H1 (cell line): ENCODE data around the gene NSA2. TPM values are rescaled to one million over a fixed set of nuclear protein-coding genes. Genes with fewer than 3 reads are reported as not detected.

Experiments used
- CTCF ChIA-PET: fragments of 300-600 bp; sonication (Branson Sonifier 250); formaldehyde crosslinking; loops from one replicate; lab custom pipeline; 2021; ENCODE audit not compliant: partially characterized antibody; lab: Charles Lee
- POLR2A ChIA-PET: fragments of 300-600 bp; sonication (Branson Sonifier 250); formaldehyde crosslinking; loops from one replicate; lab custom pipeline; 2021; ENCODE audit warnings: inconsistent platforms; ENCODE audit not compliant: partially characterized antibody; lab: Charles Lee
- DNase-seq, 2 experiments: peaks; one replicate each; pipeline versions ENCODE4 v3.0.0 to v3.0.0-alpha.2; 2010 to 2022; ENCODE audit warnings: low spot score in 2 of 2, low read depth in 1 of 2, mixed read lengths in 1 of 2
- FAIRE-seq: peaks from 2 replicates; lab custom pipeline; 2011; peaks lifted over from hg19 to GRCh38; lab: Jason Lieb, UNC
- H2AFZ ChIP-seq: 2 replicates; pipeline ENCODE4 v1.8.1; 2012; ENCODE audit warnings: low read length, inconsistent platforms
- H2AK5ac ChIP-seq: 2 replicates; pipeline ENCODE4 v1.6.1; 2013; ENCODE audit warnings: low read depth, low read length
- H2BK120ac ChIP-seq: replicated peaks from 2 replicates; pipeline ENCODE3; 2013; ENCODE audit warnings: low read depth, low read length, inconsistent platforms
- H2BK12ac ChIP-seq: 2 replicates; pipeline ENCODE4 v1.6.1; 2013; ENCODE audit warnings: low read depth, low read length
- H2BK15ac ChIP-seq: 2 replicates; pipeline ENCODE4 v1.6.1; 2013; ENCODE audit warnings: low read length
- H2BK20ac ChIP-seq: 2 replicates; pipeline ENCODE4 v1.6.1; 2013; ENCODE audit warnings: low read length
- H2BK5ac ChIP-seq: 2 replicates; pipeline ENCODE4 v1.6.1; 2013; ENCODE audit warnings: low read depth, low read length
- H3K14ac ChIP-seq: 2 replicates; pipeline ENCODE4 v1.6.1; 2013; ENCODE audit warnings: inconsistent platforms; ENCODE audit not compliant: insufficient read length
- H3K18ac ChIP-seq: 2 replicates; pipeline ENCODE4 v1.6.1; 2013; ENCODE audit warnings: low read length; ENCODE audit errors: extremely low read depth
- H3K23ac ChIP-seq: 2 replicates; pipeline ENCODE4 v1.6.1; 2013; ENCODE audit warnings: inconsistent platforms; ENCODE audit not compliant: insufficient read length
- H3K23me2 ChIP-seq: 2 replicates; pipeline ENCODE4 v1.6.1; 2013; ENCODE audit warnings: low read depth, low read length
- H3K27ac ChIP-seq: 2 replicates; pipeline ENCODE4 v1.6.1; 2011; ENCODE audit warnings: low read depth, low read length, inconsistent platforms
- H3K27me3 ChIP-seq, 4 experiments: replicated peaks in 1 of 4; 1 replicate in 1 of 4; 2 replicates in 3 of 4; pipeline versions ENCODE4 v1.6.1 to v1.8.1; 2011 to 2013; ENCODE audit warnings: low read length in 3 of 4, mild to moderate bottlenecking in 3 of 4, inconsistent platforms in 2 of 4, mixed read lengths in 2 of 4, moderate library complexity in 1 of 4; ENCODE audit not compliant: control insufficient read depth in 3 of 4, insufficient read depth in 3 of 4; ENCODE audit errors: extremely low read depth in 1 of 4
- H3K36me3 ChIP-seq, 4 experiments: 2 replicates each; pipeline versions ENCODE4 v1.6.1 to v1.8.1; 2011 to 2013; ENCODE audit warnings: mild to moderate bottlenecking in 4 of 4, low read length in 3 of 4, moderate library complexity in 2 of 4, control low read depth in 1 of 4, inconsistent platforms in 1 of 4; ENCODE audit not compliant: insufficient read depth in 4 of 4, control insufficient read depth in 2 of 4
- H3K4ac ChIP-seq: replicated peaks from 2 replicates; pipeline ENCODE3; 2013; ENCODE audit warnings: low read length, low read depth, mixed read lengths, inconsistent platforms; ENCODE audit not compliant: insufficient read length
- H3K4me1 ChIP-seq, 4 experiments: replicated peaks in 1 of 4; 1 replicate in 1 of 4; 2 replicates in 3 of 4; pipeline versions ENCODE4 v1.6.1 to v1.8.1; 2011 to 2013; ENCODE audit warnings: low read length in 3 of 4, inconsistent platforms in 2 of 4, mixed read lengths in 1 of 4; ENCODE audit not compliant: insufficient read depth in 4 of 4, control insufficient read depth in 3 of 4
- H3K4me2 ChIP-seq, 2 experiments: 2 replicates each; pipeline versions ENCODE4 v1.6.1 to v1.8.1; 2011 to 2013; ENCODE audit warnings: low read depth in 2 of 2, low read length in 2 of 2, control low read depth in 1 of 2, inconsistent platforms in 1 of 2, mild to moderate bottlenecking in 1 of 2; ENCODE audit not compliant: insufficient read depth in 1 of 2
- H3K4me3 ChIP-seq, 4 experiments: fragments of 200-600, 300-600 bp in 1 of 4; sonication (generic), shearing (Covaris generic), sonication (Bioruptor Twin) in 1 of 4; 2 replicates each; pipeline versions ENCODE4 v1.5.1 to v1.8.1; 2011 to 2016; ENCODE audit warnings: low read length in 4 of 4, low read depth in 3 of 4, control low read depth in 2 of 4, inconsistent platforms in 2 of 4, mild to moderate bottlenecking in 2 of 4, mixed read lengths in 1 of 4, moderate library complexity in 1 of 4; ENCODE audit not compliant: insufficient read depth in 2 of 4; ENCODE audit errors: extremely low read depth in 1 of 4
- H3K56ac ChIP-seq: replicated peaks from 2 replicates; pipeline ENCODE3; 2013; ENCODE audit warnings: low read depth, mild to moderate bottlenecking, mixed read lengths, low read length, inconsistent platforms; ENCODE audit not compliant: insufficient read length
- H3K79me1 ChIP-seq: 2 replicates; pipeline ENCODE4 v1.6.1; 2013; ENCODE audit warnings: low read depth, low read length, control low read depth
- H3K79me2 ChIP-seq, 2 experiments: 2 replicates each; pipeline versions ENCODE4 v1.6.1 to v1.8.1; 2012 to 2013; ENCODE audit warnings: low read length in 2 of 2, mild to moderate bottlenecking in 2 of 2, inconsistent platforms in 1 of 2; ENCODE audit not compliant: insufficient read depth in 2 of 2, control insufficient read depth in 1 of 2
- H3K9ac ChIP-seq, 4 experiments: replicated peaks in 1 of 4; 1 replicate in 1 of 4; 2 replicates in 3 of 4; pipeline versions ENCODE4 v1.6.1 to v1.8.1; 2011 to 2013; ENCODE audit warnings: low read depth in 3 of 4, low read length in 3 of 4, control low read depth in 2 of 4, mild to moderate bottlenecking in 2 of 4, moderate library complexity in 2 of 4, inconsistent platforms in 1 of 4; ENCODE audit errors: extremely low read depth in 1 of 4
- H3K9me3 ChIP-seq, 2 experiments: 2 replicates each; pipeline versions ENCODE4 v1.6.1 to v1.8.1; 2012 to 2013; ENCODE audit warnings: mild to moderate bottlenecking in 2 of 2, moderate library complexity in 2 of 2, control low read depth in 1 of 2, inconsistent platforms in 1 of 2, low read depth in 1 of 2, low read length in 1 of 2, mixed read lengths in 1 of 2; ENCODE audit not compliant: insufficient read depth in 2 of 2
- H4K20me1 ChIP-seq, 2 experiments: replicated peaks in 1 of 2; 2 replicates each; pipeline versions ENCODE3 to v1.8.1; 2011 to 2013; ENCODE audit warnings: inconsistent platforms in 2 of 2, low read length in 2 of 2, mild to moderate bottlenecking in 1 of 2; ENCODE audit not compliant: insufficient read depth in 2 of 2, control insufficient read depth in 1 of 2
- H4K5ac ChIP-seq: 2 replicates; pipeline ENCODE4 v1.6.1; 2013; ENCODE audit warnings: low read length, low read depth, mixed read lengths, inconsistent platforms; ENCODE audit not compliant: insufficient read length
- H4K8ac ChIP-seq: 2 replicates; pipeline ENCODE4 v1.8.0; 2013; ENCODE audit warnings: mild to moderate bottlenecking, moderate library complexity, low read length, inconsistent platforms; ENCODE audit not compliant: insufficient read depth; ENCODE audit errors: extremely low read depth
- H4K91ac ChIP-seq: replicated peaks from 2 replicates; pipeline ENCODE3; 2013; ENCODE audit warnings: low read length, mixed read lengths, inconsistent platforms; ENCODE audit not compliant: insufficient read length
- CEBPB ChIP-seq: IDR thresholded peaks from 2 replicates; pipeline ENCODE4 v1.6.1; 2012; ENCODE audit warnings: low read depth, low read length
- FOSL1 ChIP-seq: IDR thresholded peaks from 2 replicates; pipeline ENCODE4 v1.6.1; 2011; ENCODE audit warnings: mild to moderate bottlenecking, low read depth, low read length, moderate library complexity; ENCODE audit not compliant: insufficient read depth
- WGBS, 2 experiments: shearing (Covaris generic) in 1 of 2; methylation state at CpG; one replicate each; pipeline versions ENCODE4 v1.1.6 to v1.1.7; 2013 to 2015; ENCODE audit warnings: low lambda C conversion rate in 2 of 2, mixed read lengths in 2 of 2, inconsistent platforms in 1 of 2, low coverage in 1 of 2, missing lambda C conversion rate in 1 of 2; ENCODE audit not compliant: insufficient replicate concordance in 2 of 2, insufficient coverage in 1 of 2, insufficient read length in 1 of 2; ENCODE audit errors: extremely low coverage in 1 of 2, missing lambda C conversion rate in 1 of 2; 5-methylcytosine and 5-hydroxymethylcytosine counted together
- polyA plus RNA-seq, 7 experiments: library from polyadenylated mRNA; depleted of rRNA in 3 of 7; stranded (reverse) in 5 of 7; unstranded in 2 of 7; fragments of >200 nt in 5 of 7; fragments of 200-250 nt in 2 of 7; gene quantifications; 1 replicate in 5 of 7; 2 replicates in 1 of 7; 4 replicates in 1 of 7; pipeline versions ENCODE4 v1.2.1 to v1.2.3, GENCODE V29; 2011 to 2013; ENCODE audit warnings: missing spikeins in 2 of 7, mixed read lengths in 2 of 7
- small RNA-seq: library from polyadenylated mRNA; stranded (forward); fragments of <200 nt; extraction: miRNeasy Mini kit (QIAGEN cat#:217004); gene quantifications from one replicate; pipeline ENCODE3, GENCODE V24; 2013; ENCODE audit not compliant: insufficient read depth
- total RNA-seq: library from RNA; stranded (reverse); fragmentation: NEBNext Ultra II Directional; extraction: Animal tissue kit (Norgen Biotek cat#: 25700); gene quantifications from 2 replicates; pipeline ENCODE4 v1.2.1, GENCODE V29; 2021

NSA2 gene
- total and polyA plus RNA-seq, 2 of the 8 experiments (the other 6 are each of a cell fraction or from before 2014, with no cell fraction given), result 17.0 to 68.7 TPM

DNA sequence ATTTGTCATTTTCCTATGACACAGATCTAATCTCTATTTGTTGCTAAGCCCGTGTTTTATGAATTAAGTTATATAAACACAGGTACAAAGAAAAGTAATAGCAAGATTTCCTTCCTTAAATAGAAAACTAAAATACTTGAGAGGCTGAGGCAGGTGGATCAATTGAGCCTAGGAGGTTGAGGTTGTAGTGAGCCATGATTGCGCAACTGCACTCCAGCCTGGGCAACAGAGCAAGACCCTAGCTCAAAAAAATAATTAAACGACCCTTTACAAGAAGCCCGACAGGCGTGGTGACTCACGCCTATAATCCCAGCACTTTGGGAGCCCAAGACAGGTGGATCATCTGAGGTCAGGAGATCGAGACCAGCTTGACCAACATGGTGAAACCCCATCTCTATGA lies 62.4 kb downstream of the NSA2 start:
- 99% methylated on average over 7 of the region's 7 CpGs; no CpG with 5 or more reads in 1 of the 2 experiments for WGBS, 2 experiments
- no peak overlapping the region for H2BK15ac ChIP-seq
- H4K8ac ChIP-seq, result no peak overlapping the region
- H3K14ac ChIP-seq, result no peak overlapping the region
- H3K18ac ChIP-seq, result no peak overlapping the region
- H2BK120ac ChIP-seq, result no peak overlapping the region
- H3K9me3 ChIP-seq, result no peaks in the 10 kb centered on the region
- no peaks in the 10 kb centered on the region for H3K79me1 ChIP-seq
- H3K4me3 ChIP-seq, result no peak overlapping the region
- H4K20me1 ChIP-seq, result no peaks in the 10 kb centered on the region
- no peak overlapping the region for H3K23ac ChIP-seq
- peaks cover 0 to 87% of the 10 kb centered on the region in 2 experiments; a peak in 2 of 4 replicates for H3K79me2 ChIP-seq
- H4K91ac ChIP-seq, result no peak overlapping the region
- POLR2A ChIA-PET, result no interaction called here
- no peak for FAIRE-seq
- no peak for TF ChIP-seq FOSL1
- peak; percentile 96 for TF ChIP-seq CEBPB
- H3K4ac ChIP-seq, result no peak overlapping the region
- H3K23me2 ChIP-seq, result peaks cover 2% of the 10 kb centered on the region; the same call in 1 of the 2 replicates
- no peak overlapping the region for H3K4me2 ChIP-seq
- H3K4me1 ChIP-seq, result peaks cover 0 to under 1% (median 0%) of the 10 kb centered on the region in 4 experiments; a peak in 1 of 7 replicates
- no peak overlapping the region for H2AK5ac ChIP-seq
- no peak overlapping the region for H2AFZ ChIP-seq
- H2BK20ac ChIP-seq, result no peak overlapping the region
- H2BK5ac ChIP-seq, result no peak overlapping the region
- H3K27ac ChIP-seq, result no peak overlapping the region
- no peaks in the 10 kb centered on the region for H3K27me3 ChIP-seq
- CTCF ChIA-PET, result interaction anchor here (0.6 to 0.9 kb wide), 2 partner anchors 30 to 85 kb away, joined by 3 read pairs; no protein-coding TSS in a partner anchor
- no peak overlapping the region for H4K5ac ChIP-seq
- no peak overlapping the region for H2BK12ac ChIP-seq
- DNase-seq, result no peak
- H3K56ac ChIP-seq, result no peak overlapping the region
- H3K9ac ChIP-seq, result no peak overlapping the region
- peaks cover 0 to 32% (median 6%) of the 10 kb centered on the region in 4 experiments; a peak in 5 of 8 replicates for H3K36me3 ChIP-seq

Small RNA genes within 50 kb of the gene (small RNA-seq; reads per million reads assigned to genes)
- not detected for gene RNU6-658P

Other genes with a start within 250 kb of the NSA2 start
- 9.5 and 13.2 TPM in 2 replicates for gene ENC1, start 126.5 kb upstream of the NSA2 start, total RNA-seq
- 5.5 and 8.1 TPM in 2 replicates for gene ENC1, start 126.5 kb upstream of the NSA2 start, polyA plus RNA-seq (2011; rRNA removed)
- 69.2 and 73.4 TPM in 2 replicates for gene HEXB, start 82.0 kb upstream of the NSA2 start, total RNA-seq
- gene HEXB, start 82.0 kb upstream of the NSA2 start, polyA plus RNA-seq (2011; rRNA removed), result 38.1 and 39.7 TPM in 2 replicates
- gene GFM2, start 132 bp upstream of the NSA2 start, total RNA-seq, result 29.5 and 30.6 TPM in 2 replicates
- 13.2 and 17.8 TPM in 2 replicates for gene GFM2, start 132 bp upstream of the NSA2 start, polyA plus RNA-seq (2011; rRNA removed)
- 78.7 and 83.1 TPM in 2 replicates for gene FAM169A, start 99.1 kb downstream of the NSA2 start, total RNA-seq
- gene FAM169A, start 99.1 kb downstream of the NSA2 start, polyA plus RNA-seq (2011; rRNA removed), result 9.0 and 12.6 TPM in 2 replicates